ENCODE data around the gene MT1F. TPM values are rescaled to one million over a fixed set of nuclear protein-coding genes. Genes with fewer than 3 reads are reported as not detected.

Gene MT1F
- polyA plus RNA-seq, 4 donors, result 43.8 to 84.1 (median 71.3) TPM

- no peak for DNase-seq (ENCODE audit: low read depth in 4 of 4, low spot score in 2 of 4)
Observed at GRCh38 chr16:56625140-56625942, 32.4 kb upstream of the MT1F start, which contains the start of gene MT1E. Gene MT1E, plus strand, starts transcription at chr16:56625781. Its CDS starts 71 bp downstream, at chr16:56625852.

- no peak for DNase-seq (ENCODE audit: low read depth in 4 of 4, low spot score in 2 of 4)
Observed at GRCh38 chr16:56625943-56626654, 31.7 kb upstream of the MT1F start.

DNA sequence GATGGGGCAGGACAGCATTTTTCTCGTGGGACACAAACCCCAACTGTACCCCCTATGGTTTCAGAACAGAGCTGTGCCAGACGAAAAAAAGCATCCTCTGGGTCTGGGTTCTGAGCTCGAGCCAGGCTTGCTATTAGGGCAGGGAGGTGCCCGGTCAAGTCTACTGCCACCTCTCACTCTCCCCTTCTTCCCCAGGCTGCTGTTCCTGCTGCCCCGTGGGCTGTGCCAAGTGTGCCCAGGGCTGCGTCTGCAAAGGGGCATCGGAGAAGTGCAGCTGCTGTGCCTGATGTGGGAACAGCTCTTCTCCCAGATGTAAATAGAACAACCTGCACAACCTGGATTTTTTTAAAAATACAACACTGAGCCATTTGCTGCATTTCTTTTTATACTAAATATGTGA lies 31.1 kb upstream of the MT1F start:
- no peak for DNase-seq (ENCODE audit: low read depth in 4 of 4, low spot score in 2 of 4)

DNA sequence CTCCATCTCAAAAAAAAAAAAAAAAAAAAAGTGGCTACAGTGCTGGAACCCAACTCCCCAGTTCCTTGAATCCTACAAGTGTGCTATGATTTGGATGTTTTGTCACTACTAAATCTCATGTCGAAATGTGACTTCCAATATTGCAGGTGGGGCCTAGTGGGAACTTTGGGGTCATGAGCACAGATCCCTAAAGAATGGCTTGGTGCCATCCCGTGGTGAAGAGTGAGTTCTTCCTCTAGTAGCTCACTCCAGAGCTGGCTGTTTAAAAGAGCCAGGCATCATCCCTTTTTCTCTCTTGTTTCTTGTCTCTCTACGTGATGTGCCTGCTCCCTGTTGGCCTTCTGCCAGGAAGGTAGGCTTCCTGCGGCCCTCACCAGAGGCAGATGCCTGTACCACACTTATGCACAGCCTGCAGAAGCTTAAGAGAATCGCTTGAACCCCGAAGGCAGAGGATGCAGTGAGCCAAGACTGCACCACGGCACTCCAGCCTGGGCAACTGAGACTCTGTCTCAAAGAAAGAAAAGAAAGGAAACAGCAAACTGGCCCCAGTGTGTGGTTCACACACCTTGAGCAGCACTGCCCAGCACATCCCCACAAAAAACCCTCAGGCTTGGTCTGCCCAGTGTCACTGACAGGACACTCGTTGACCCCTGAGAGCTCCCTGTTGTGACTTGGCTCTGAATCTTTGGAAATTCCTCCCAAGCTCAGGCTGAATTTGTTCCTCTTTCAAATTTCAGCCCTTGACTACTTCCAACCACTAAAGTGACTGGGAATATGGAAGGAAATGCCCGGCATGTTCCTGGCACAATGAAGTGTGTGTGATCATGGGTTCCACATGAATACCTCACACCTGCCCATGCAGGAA lies 29.0 kb upstream of the MT1F start:
- DNase-seq (ENCODE audit: low read depth in 4 of 4, low spot score in 2 of 4), result no peak

DNA sequence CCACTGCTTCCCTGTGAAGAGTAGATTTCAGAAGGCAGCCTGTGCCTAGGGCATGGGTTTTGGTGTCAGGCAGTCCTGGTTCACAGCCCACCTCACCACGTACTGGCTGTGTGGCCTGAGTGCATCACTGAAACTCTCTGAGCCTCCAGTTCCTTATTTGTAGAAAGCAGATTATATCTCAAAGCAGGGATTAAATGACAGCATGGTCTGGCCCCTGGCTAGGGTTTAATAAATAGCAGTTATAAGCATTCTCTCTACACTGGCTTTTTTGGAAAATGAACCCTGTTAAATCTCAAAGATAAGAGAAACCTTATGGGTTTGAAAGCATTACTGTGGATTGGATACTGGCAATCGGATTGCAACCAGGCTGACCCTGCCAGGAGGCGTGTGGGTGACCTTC lies 28.2 kb upstream of the MT1F start:
- no peak for DNase-seq (ENCODE audit: low read depth in 4 of 4, low spot score in 2 of 4)

DNA sequence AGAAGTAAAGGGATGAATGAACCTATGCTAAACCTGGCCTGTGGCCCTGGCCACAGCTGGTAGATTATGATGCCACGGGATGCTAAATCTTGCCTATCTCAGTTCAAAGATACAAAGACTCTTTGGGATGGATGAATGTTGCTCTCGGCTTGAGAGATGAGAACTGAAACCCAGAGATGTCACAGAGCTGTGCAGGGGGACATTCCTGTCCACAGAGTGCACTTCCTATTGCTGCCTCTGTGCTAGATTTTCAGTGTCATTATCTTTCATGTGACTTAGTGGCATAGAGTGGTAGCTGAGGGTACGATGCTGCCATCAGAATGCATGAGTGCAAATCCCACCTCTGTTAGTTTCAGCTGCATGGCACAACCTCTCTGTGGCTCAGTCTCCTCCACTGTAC lies 27.6 kb upstream of the MT1F start:
- DNase-seq (ENCODE audit: low read depth in 4 of 4, low spot score in 2 of 4), result no peak

GRCh38 chr16:56631197-56631596 lies 26.6 kb upstream of the MT1F start:
- no peak for DNase-seq (ENCODE audit: low read depth in 4 of 4, low spot score in 2 of 4)

DNA sequence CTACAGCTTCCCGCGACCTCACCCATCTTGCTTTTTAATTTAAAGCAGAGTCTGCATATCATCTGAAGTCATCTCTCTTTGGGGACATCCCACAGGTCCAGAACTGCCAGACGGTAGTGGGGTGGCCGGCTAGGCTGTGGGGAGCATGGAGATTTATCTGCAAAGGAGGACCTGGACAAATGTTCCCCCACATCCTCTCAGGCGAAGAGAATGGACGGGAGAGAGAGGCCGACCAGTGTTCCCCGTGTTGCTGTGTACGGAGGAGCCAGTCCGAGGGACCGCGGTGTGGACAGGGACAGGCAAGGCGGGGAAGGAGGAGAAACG lies 26.0 kb upstream of the MT1F start:
- no peak for DNase-seq (ENCODE audit: low read depth in 4 of 4, low spot score in 2 of 4)

DNA sequence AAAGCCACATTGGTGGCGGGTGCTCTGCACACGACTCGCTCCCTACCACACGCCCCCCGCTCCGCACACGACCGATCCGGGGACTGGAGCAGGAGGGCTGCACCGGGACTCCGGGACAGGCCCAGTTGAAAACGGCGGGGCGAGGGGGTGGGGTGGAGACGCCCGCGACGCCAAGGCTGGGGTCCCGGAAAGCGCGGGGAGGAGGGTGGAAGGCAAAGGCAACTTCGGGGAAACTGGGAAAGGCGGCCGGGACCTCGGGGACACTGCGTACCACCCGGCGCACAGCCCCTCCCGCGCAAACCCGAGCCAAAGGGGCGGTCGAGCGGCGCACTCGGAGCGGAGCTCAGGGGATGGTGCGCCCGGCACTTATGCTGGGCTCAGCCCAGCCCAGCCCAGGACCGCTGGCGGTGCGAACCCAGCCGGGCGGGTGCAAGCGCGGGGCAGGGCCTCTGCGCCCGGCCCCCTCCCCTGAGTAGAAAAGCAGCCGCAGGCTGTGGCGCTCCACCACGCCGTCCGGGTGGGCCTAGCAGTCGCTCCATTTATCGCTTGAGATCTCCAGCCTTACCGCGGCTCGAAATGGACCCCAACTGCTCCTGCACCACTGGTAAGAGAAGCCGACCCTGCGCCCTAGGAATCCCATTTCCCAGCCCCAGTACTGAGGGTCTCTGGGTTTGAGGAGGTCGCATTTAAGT lies 25.5 kb upstream of the MT1F start, which contains the start of gene MT1M:
Gene MT1M (plus strand): TSS at position 504 of the 692 bp plus-strand sequence. CDS start 73 bp downstream, at position 577.
- DNase-seq (ENCODE audit: low read depth in 4 of 4, low spot score in 2 of 4), result no peak

GRCh38 chr16:56632848-56633365 lies 24.9 kb upstream of the MT1F start:
- DNase-seq (ENCODE audit: low read depth in 4 of 4, low spot score in 2 of 4), result no peak

- DNase-seq (ENCODE audit: low read depth in 4 of 4, low spot score in 2 of 4), result no peak
Observed at GRCh38 chr16:56633535-56633934, 24.2 kb upstream of the MT1F start.

DNA sequence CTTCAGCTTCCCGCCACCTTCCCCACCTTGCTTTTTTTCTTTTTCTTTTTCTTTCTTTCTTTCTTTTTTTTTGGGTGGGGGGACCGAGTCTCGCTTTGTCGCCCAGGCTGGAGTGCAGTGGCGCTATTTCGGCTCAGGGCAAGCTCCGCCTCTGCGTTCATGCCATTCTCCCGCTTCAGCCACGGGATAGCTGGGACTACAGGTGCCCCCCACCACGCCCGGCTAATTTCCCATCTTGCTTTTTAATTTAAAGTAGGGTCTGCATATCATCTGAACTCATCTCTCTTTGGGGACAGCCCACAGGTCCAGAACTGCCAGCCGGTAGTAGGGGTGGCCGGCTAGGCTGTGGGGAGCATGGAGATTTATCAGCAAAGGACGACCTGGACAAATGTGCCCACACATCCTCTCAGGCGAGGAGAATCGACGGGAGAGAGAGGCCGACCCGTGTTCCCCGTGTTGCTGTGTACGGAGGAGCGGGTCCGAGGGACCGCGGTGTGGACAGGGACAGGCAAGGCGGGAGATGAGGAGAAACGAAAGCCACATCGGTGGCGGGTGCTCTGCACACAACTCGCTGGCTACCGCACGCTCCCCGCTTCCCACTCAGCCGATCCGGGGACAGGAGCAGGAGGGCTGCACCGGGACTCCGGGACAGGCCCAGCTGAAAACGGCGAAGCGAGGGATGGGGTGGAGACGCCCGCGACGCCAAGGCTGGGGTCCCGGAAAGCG lies 22.9 kb upstream of the MT1F start:
- no peak for DNase-seq (ENCODE audit: low read depth in 4 of 4, low spot score in 2 of 4)

GRCh38 chr16:56635441-56635967 lies 22.3 kb upstream of the MT1F start:
- DNase-seq (ENCODE audit: low read depth in 4 of 4, low spot score in 2 of 4), result no peak

- no peak for DNase-seq (ENCODE audit: low read depth in 4 of 4, low spot score in 2 of 4)
Observed at GRCh38 chr16:56636616-56637413, 20.9 kb upstream of the MT1F start.

GRCh38 chr16:56637814-56638750 lies 19.7 kb upstream of the MT1F start, which contains the start of gene MT1A:
Gene MT1A, plus strand, starts transcription at chr16:56638666. Its CDS starts 73 bp downstream, at chr16:56638739.
- no peak for DNase-seq (ENCODE audit: low read depth in 4 of 4, low spot score in 2 of 4)

GRCh38 chr16:56639045-56639444 lies 18.7 kb upstream of the MT1F start:
- DNase-seq (ENCODE audit: low read depth in 4 of 4, low spot score in 2 of 4), result no peak

DNA sequence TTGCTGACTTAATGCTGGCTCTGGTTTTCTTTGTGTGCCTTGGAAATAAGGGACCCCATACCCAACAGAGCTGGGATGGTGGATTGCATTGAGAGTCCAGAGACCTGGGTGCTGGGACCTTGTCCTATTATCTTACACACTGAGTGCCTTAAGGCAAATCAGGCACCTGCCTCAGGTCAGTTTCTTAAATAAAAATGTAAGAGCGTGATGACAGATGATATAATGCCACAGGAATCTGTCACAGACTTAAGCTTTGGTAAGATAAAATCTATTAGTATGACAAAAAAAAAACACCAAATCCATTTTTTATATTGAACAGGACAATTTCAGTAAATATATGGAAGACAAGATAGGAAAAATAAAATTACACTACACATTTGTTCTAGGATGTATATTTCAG lies 17.7 kb upstream of the MT1F start:
- DNase-seq (ENCODE audit: low read depth in 4 of 4, low spot score in 2 of 4), result no peak

Measured in left renal cortex interstitium (tissue), 4 donors.